GM23248 (cell line): ENCODE data around the gene CLDN14. TPM values are rescaled to one million over a fixed set of nuclear protein-coding genes. Genes with fewer than 3 reads are reported as not detected.

ENCODE experiments used
- DNase-seq: peaks from one replicate; pipeline ENCODE4 v3.0.0-alpha.2; 2015
- H2AFZ ChIP-seq: fragments of 200-600 bp; sonication (generic); 2 replicates; pipeline ENCODE4 v1.6.1; 2016; ENCODE audit warnings: antibody characterized with exemption
- H3F3A ChIP-seq: fragments of 200-600 bp; sonication (generic); 2 replicates; pipeline ENCODE4 v1.6.1; 2016; ENCODE audit warnings: mild to moderate bottlenecking, antibody characterized with exemption, mixed run types; ENCODE audit not compliant: insufficient read depth
- H3K27ac ChIP-seq: fragments of 200-600 bp; sonication (generic); 2 replicates; pipeline ENCODE4 v1.5.1; 2016; ENCODE audit warnings: mild to moderate bottlenecking
- H3K27me3 ChIP-seq: fragments of 200-600 bp; sonication (generic); replicated peaks from 2 replicates; pipeline ENCODE4 v1.6.1; 2016; ENCODE audit warnings: mild to moderate bottlenecking; ENCODE audit not compliant: insufficient read depth
- H3K36me3 ChIP-seq: fragments of 200-600 bp; sonication (generic); 2 replicates; pipeline ENCODE4 v1.6.1; 2016; ENCODE audit warnings: low read depth, mild to moderate bottlenecking
- H3K4me1 ChIP-seq: fragments of 200-600 bp; sonication (generic); 2 replicates; pipeline ENCODE4 v1.6.1; 2016; ENCODE audit warnings: mild to moderate bottlenecking; ENCODE audit not compliant: insufficient read depth
- H3K4me2 ChIP-seq: fragments of 200-600 bp; sonication (generic); one replicate; pipeline ENCODE4 v1.6.1; 2016; ENCODE audit warnings: mild to moderate bottlenecking; ENCODE audit not compliant: unreplicated experiment
- H3K4me3 ChIP-seq: fragments of 200-600 bp; sonication (generic); 2 replicates; pipeline ENCODE4 v1.5.1; 2016; ENCODE audit warnings: mild to moderate bottlenecking
- H3K79me2 ChIP-seq: fragments of 200-600 bp; sonication (generic); 2 replicates; pipeline ENCODE4 v1.6.1; 2016; ENCODE audit warnings: mild to moderate bottlenecking; ENCODE audit not compliant: insufficient read depth
- H3K9ac ChIP-seq: fragments of 200-600 bp; sonication (generic); 2 replicates; pipeline ENCODE4 v1.6.1; 2016; ENCODE audit warnings: mild to moderate bottlenecking
- H3K9me2 ChIP-seq: fragments of 200-600 bp; sonication (generic); 2 replicates; pipeline ENCODE4 v1.6.1; 2016; ENCODE audit warnings: mixed run types, mild to moderate bottlenecking, moderate library complexity; ENCODE audit not compliant: insufficient read depth
- H3K9me3 ChIP-seq: fragments of 200-600 bp; sonication (generic); one replicate; pipeline ENCODE4 v1.6.1; 2017; ENCODE audit warnings: low read depth
- H4K20me1 ChIP-seq: fragments of 200-600 bp; sonication (generic); 2 replicates; pipeline ENCODE4 v1.6.0; 2016; ENCODE audit not compliant: insufficient read depth
- EZH2 ChIP-seq: fragments of 200-600 bp; sonication (generic); IDR thresholded peaks from 2 replicates; pipeline ENCODE4 v1.6.1; 2018; ENCODE audit warnings: antibody characterized with exemption, mild to moderate bottlenecking; ENCODE audit not compliant: insufficient read depth, poor library complexity, severe bottlenecking
- EZH2phosphoT487 ChIP-seq: fragments of 200-600 bp; sonication (generic); IDR thresholded peaks from 2 replicates; pipeline ENCODE4 v1.6.1; 2018; ENCODE audit warnings: antibody characterized with exemption, moderate library complexity, mild to moderate bottlenecking, low read depth; ENCODE audit not compliant: insufficient read depth
- WGBS, 2 experiments: methylation state at CpG; one replicate each; pipeline ENCODE4 v1.1.6; 2015 to 2017; ENCODE audit warnings: low lambda C conversion rate in 2 of 2, low coverage in 1 of 2; ENCODE audit errors: missing lambda C conversion rate in 2 of 2; 5-methylcytosine and 5-hydroxymethylcytosine counted together
- in situ Hi-C: fragments of 300-500 bp; cut with MboI; formaldehyde crosslinking; loops from 2 replicates; pipeline ENCODE4 v1.15.0; 2020
- polyA plus RNA-seq: library from polyadenylated mRNA; unstranded; fragments of >200 nt; fragmentation: Nextera tagmentation; extraction: Ambion mirVana; gene quantifications from 2 replicates; pipeline ENCODE4 v1.2.1, GENCODE V29; 2016
- total RNA-seq: library from RNA; depleted of rRNA; stranded (reverse); fragments of >200 nt; shearing (Covaris generic); gene quantifications from 2 replicates; pipeline ENCODE4 v1.2.3, GENCODE V29; 2014

CLDN14 gene
- total and polyA plus RNA-seq, 2 experiments from 2014 or later, result not detected

GRCh38 chr21:36456729-36457414, 23.1 kb downstream of the CLDN14 start:
- no peak for TF ChIP-seq EZH2phosphoT487
- TF ChIP-seq EZH2, result no peak
- no peak overlapping the region for H3K4me2 ChIP-seq

GRCh38 chr21:36454706-36455105, 25.2 kb downstream of the CLDN14 start:
- Histone ChIP-seq H3K27me3 (no peaks in the 10 kb centered on the region), H3K9me3 (no peaks in the 10 kb centered on the region), H3K9ac (no peak overlapping the region), H4K20me1 (no peaks in the 10 kb centered on the region), H3F3A (0 out of 2 replicates have a peak, but pooled peaks cover 3% of the 10 kb centered on the region), H3K79me2 (no peaks in the 10 kb centered on the region), H3K4me2 (no peak overlapping the region), H3K9me2 (no peaks in the 10 kb centered on the region), H3K27ac (no peak overlapping the region), H3K4me1 (peaks cover 9% of the 10 kb centered on the region), H3K36me3 (no peaks in the 10 kb centered on the region), H3K4me3 (no peak overlapping the region), H2AFZ (no peak overlapping the region)
- DNase-seq, result no peak
- in situ Hi-C loops, result no loop called here
- TF ChIP-seq EZH2 (no peak), EZH2phosphoT487 (no peak)
- WGBS, 2 experiments, result 48 to 57% methylated on average over 4 of the region's 4 CpGs

More at GRCh38 chr21:36456729-36457414, 23.1 kb downstream of the CLDN14 start:
- H3K9me2 ChIP-seq, result no peaks in the 10 kb centered on the region
- no peak overlapping the region for H3K4me3 ChIP-seq
- no peak overlapping the region for H2AFZ ChIP-seq
- no peaks in the 10 kb centered on the region for H3K79me2 ChIP-seq
- no peaks in the 10 kb centered on the region for H3F3A ChIP-seq
- no peaks in the 10 kb centered on the region for H3K4me1 ChIP-seq
- no peaks in the 10 kb centered on the region for H4K20me1 ChIP-seq
- no peak overlapping the region for H3K27ac ChIP-seq
- H3K27me3 ChIP-seq, result no peaks in the 10 kb centered on the region
- H3K9me3 ChIP-seq, result no peaks in the 10 kb centered on the region
- no peak for DNase-seq
- in situ Hi-C loops, result no loop called here
- 75 to 79% methylated on average over 7 of the region's 7 CpGs for WGBS, 2 experiments
- no peak overlapping the region for H3K9ac ChIP-seq
- H3K36me3 ChIP-seq, result no peaks in the 10 kb centered on the region

- H3K36me3 ChIP-seq, result no peaks in the 10 kb centered on the region
- H3K9ac ChIP-seq, result no peak overlapping the region
- no peaks in the 10 kb centered on the region for H3K79me2 ChIP-seq
- in situ Hi-C loops, result no loop called here
- no peak overlapping the region for H3K4me2 ChIP-seq
- H3F3A ChIP-seq, result 0 out of 2 replicates have a peak, but pooled peaks cover 3% of the 10 kb centered on the region
- no peaks in the 10 kb centered on the region for H3K27me3 ChIP-seq
- no peak overlapping the region for H2AFZ ChIP-seq
- H3K9me2 ChIP-seq, result no peaks in the 10 kb centered on the region
- H4K20me1 ChIP-seq, result no peaks in the 10 kb centered on the region
- TF ChIP-seq EZH2 (no peak), EZH2phosphoT487 (no peak)
- peaks cover 9% of the 10 kb centered on the region for H3K4me1 ChIP-seq
- 71 to 73% methylated on average over 4 of the region's 4 CpGs for WGBS, 2 experiments
- DNase-seq, result no peak
- H3K9me3 ChIP-seq, result no peaks in the 10 kb centered on the region
- H3K27ac ChIP-seq, result no peak overlapping the region
- no peak overlapping the region for H3K4me3 ChIP-seq
These were observed 25.8 kb downstream of the CLDN14 start for GRCh38 chr21:36454093-36454531.

GRCh38 chr21:36452281-36452825, 27.6 kb downstream of the CLDN14 start:
- H3K9me3 ChIP-seq, result no peaks in the 10 kb centered on the region

More at GRCh38 chr21:36452281-36452825, 27.6 kb downstream of the CLDN14 start:
- Histone ChIP-seq H3F3A (0 out of 2 replicates have a peak, but pooled peaks cover 3% of the 10 kb centered on the region), H3K27me3 (no peaks in the 10 kb centered on the region), H3K4me2 (no peak overlapping the region), H3K36me3 (no peaks in the 10 kb centered on the region), H2AFZ (no peak overlapping the region), H3K9ac (no peak overlapping the region), H3K4me3 (no peak overlapping the region), H3K79me2 (no peaks in the 10 kb centered on the region), H3K27ac (no peak overlapping the region), H4K20me1 (no peaks in the 10 kb centered on the region), H3K9me2 (no peaks in the 10 kb centered on the region), H3K4me1 (peaks cover 9% of the 10 kb centered on the region)
- no peak for DNase-seq
- in situ Hi-C loops, result no loop called here
- TF ChIP-seq EZH2phosphoT487 (no peak), EZH2 (no peak)
- 80 to 88% methylated on average over 6 of the region's 6 CpGs for WGBS, 2 experiments
